ENCODE data around the gene SHOC2.

Gene SHOC2

Small RNAs within 50 kb of the gene (small RNA-seq; reads per million reads assigned to genes)
- 93.5 reads per million, percentile 96 among the genes with 10 or more reads in this experiment for gene MIR548E (ENCODE audit: insufficient read depth)
